ENCODE data around the gene C11orf58. TPM values are rescaled to one million over a fixed set of nuclear protein-coding genes. Genes with fewer than 3 reads are reported as not detected.

C11orf58 gene
- total RNA-seq, 1 donor from 2014 or later: 256 TPM

- no peaks in the 10 kb centered on the region for H3K36me3 ChIP-seq (ENCODE audit: control insufficient read depth, insufficient read depth, low read length)
- DNase-seq (ENCODE audit: low read depth): no peak
- FAIRE-seq: no peak
These were observed 39.8 kb downstream of the C11orf58 start for GRCh38 chr11:16778286-16778685.

GRCh38 chr11:16778876-16779275 lies 40.4 kb downstream of the C11orf58 start:
- DNase-seq (ENCODE audit: low read depth) (no peak), FAIRE-seq (no peak)
- Histone ChIP-seq H3K36me3 (ENCODE audit: control insufficient read depth, insufficient read depth, low read length) (no peaks in the 10 kb centered on the region), H3K27me3 (ENCODE audit: control insufficient read depth, insufficient read depth, low read length) (no peaks in the 10 kb centered on the region), H3K4me3 (ENCODE audit: low read depth, low read length) (no peak overlapping the region)
- no peak for TF ChIP-seq CTCF (IDR thresholded peaks at IDR 0.05; ENCODE audit: insufficient read depth, low read length, severe bottlenecking)

More at GRCh38 chr11:16778286-16778685, 39.8 kb downstream of the C11orf58 start:
- TF ChIP-seq CTCF (IDR thresholded peaks at IDR 0.05; ENCODE audit: insufficient read depth, low read length, severe bottlenecking): no peak
- no peak overlapping the region for H3K4me3 ChIP-seq (ENCODE audit: low read depth, low read length)
- H3K27me3 ChIP-seq (ENCODE audit: control insufficient read depth, insufficient read depth, low read length): no peaks in the 10 kb centered on the region

- TF ChIP-seq CTCF (IDR thresholded peaks at IDR 0.05; ENCODE audit: insufficient read depth, low read length, severe bottlenecking): no peak
- no peak for FAIRE-seq
- Histone ChIP-seq H3K27me3 (ENCODE audit: control insufficient read depth, insufficient read depth, low read length) (no peaks in the 10 kb centered on the region), H3K36me3 (ENCODE audit: control insufficient read depth, insufficient read depth, low read length) (no peaks in the 10 kb centered on the region), H3K4me3 (ENCODE audit: low read depth, low read length) (no peak overlapping the region)
- no peak for DNase-seq (ENCODE audit: low read depth)
These were observed 41.0 kb downstream of the C11orf58 start for GRCh38 chr11:16779436-16779835.

GRCh38 chr11:16780146-16780545 lies 41.7 kb downstream of the C11orf58 start:
- no peak for FAIRE-seq
- TF ChIP-seq CTCF (IDR thresholded peaks at IDR 0.05; ENCODE audit: insufficient read depth, low read length, severe bottlenecking): no peak

GRCh38 chr11:16780698-16781550 lies 42.5 kb downstream of the C11orf58 start:
- FAIRE-seq: no peak
- TF ChIP-seq CTCF (IDR thresholded peaks at IDR 0.05; ENCODE audit: insufficient read depth, low read length, severe bottlenecking): no peak

More at GRCh38 chr11:16780146-16780545, 41.7 kb downstream of the C11orf58 start:
- no peak for DNase-seq (ENCODE audit: low read depth)
- Histone ChIP-seq H3K27me3 (ENCODE audit: control insufficient read depth, insufficient read depth, low read length) (no peaks in the 10 kb centered on the region), H3K36me3 (ENCODE audit: control insufficient read depth, insufficient read depth, low read length) (no peaks in the 10 kb centered on the region), H3K4me3 (ENCODE audit: low read depth, low read length) (no peak overlapping the region)

More at GRCh38 chr11:16780698-16781550, 42.5 kb downstream of the C11orf58 start:
- Histone ChIP-seq H3K27me3 (ENCODE audit: control insufficient read depth, insufficient read depth, low read length) (no peaks in the 10 kb centered on the region), H3K36me3 (ENCODE audit: control insufficient read depth, insufficient read depth, low read length) (no peaks in the 10 kb centered on the region), H3K4me3 (ENCODE audit: low read depth, low read length) (no peak overlapping the region)
- DNase-seq (ENCODE audit: low read depth): no peak

Measured in bronchial epithelial cell (primary cell).